Natural killer cell treated with Interleukin-12 subunit alpha and Interleukin-12 subunit beta and Interleukin-15 and Interleukin-18, amount 100 ng/mL, for 72 hours (primary cell): ENCODE data around the gene CFL2. TPM values are rescaled to one million over a fixed set of nuclear protein-coding genes. Genes with fewer than 3 reads are reported as not detected.

Experiments
- ATAC-seq, 2 donors: fragments of 150-1000 bp; cut with Tn5 transposase in 1 of 2; sonication (Bioruptor Pico), chemical (Tn5 transposase) in 1 of 2; 2 replicates each; pipeline ENCODE4 v1.10.0; 2021
- DNase-seq: peaks from one replicate; pipeline ENCODE4 v3.0.0; 2022; ENCODE audit warnings: low spot score
- H3K27ac Mint-ChIP-seq, 2 donors: 1 replicate in 1 of 2; 2 replicates in 1 of 2; pipeline ENCODE4 v1.8.0; 2022; ENCODE audit warnings: mixed read lengths in 2 of 2, mild to moderate bottlenecking in 1 of 2, moderate library complexity in 1 of 2
- H3K27me3 Mint-ChIP-seq, 2 donors: 1 replicate in 1 of 2; 2 replicates in 1 of 2; pipeline ENCODE4 v1.8.0; 2022; ENCODE audit warnings: mixed read lengths in 2 of 2
- H3K36me3 Mint-ChIP-seq: one replicate; pipeline ENCODE4 v1.8.0; 2022; ENCODE audit warnings: mixed read lengths
- H3K4me1 Mint-ChIP-seq, 2 donors: 1 replicate in 1 of 2; 2 replicates in 1 of 2; pipeline ENCODE4 v1.8.0; 2022; ENCODE audit warnings: low read depth in 2 of 2, mixed read lengths in 2 of 2, mild to moderate bottlenecking in 1 of 2
- H3K4me3 Mint-ChIP-seq: one replicate; pipeline ENCODE4 v1.8.0; 2022; ENCODE audit warnings: mixed read lengths
- H3K9me3 Mint-ChIP-seq: 2 replicates; pipeline ENCODE4 v1.8.0; 2022; ENCODE audit warnings: mixed read lengths
- total RNA-seq, 2 donors: library from RNA; stranded (reverse); gene quantifications; one replicate each; pipeline ENCODE4 v1.2.3, GENCODE V29; 2022

The CFL2 gene
- total RNA-seq, 2 donors from 2014 or later, result 8.6 to 8.8 TPM

GRCh38 chr14:34678306-34678705 is 36.1 kb downstream of the CFL2 start:
- ATAC-seq (no peak), DNase-seq (no peak)
- H3K36me3 Mint-ChIP-seq, result no peaks in the 10 kb centered on the region
- no peak overlapping the region for H3K4me3 Mint-ChIP-seq
- no peaks in the 10 kb centered on the region for H3K9me3 Mint-ChIP-seq
- H3K27ac Mint-ChIP-seq, result no peak overlapping the region
- no peaks in the 10 kb centered on the region for H3K4me1 Mint-ChIP-seq
- H3K27me3 Mint-ChIP-seq, result no peaks in the 10 kb centered on the region

GRCh38 chr14:34676516-34677211 is 37.7 kb downstream of the CFL2 start:
- Mint-ChIP-seq H3K4me3 (no peak overlapping the region), H3K27ac (no peak overlapping the region), H3K27me3 (no peaks in the 10 kb centered on the region), H3K9me3 (no peaks in the 10 kb centered on the region), H3K36me3 (no peaks in the 10 kb centered on the region), H3K4me1 (no peaks in the 10 kb centered on the region)
- ATAC-seq (no peak), DNase-seq (no peak)

- no peak overlapping the region for H3K4me3 Mint-ChIP-seq
- ATAC-seq (no peak), DNase-seq (no peak)
- no peaks in the 10 kb centered on the region for H3K4me1 Mint-ChIP-seq
- no peaks in the 10 kb centered on the region for H3K36me3 Mint-ChIP-seq
- H3K9me3 Mint-ChIP-seq, result no peaks in the 10 kb centered on the region
- H3K27ac Mint-ChIP-seq, result no peak overlapping the region
- no peaks in the 10 kb centered on the region for H3K27me3 Mint-ChIP-seq
Observed at GRCh38 chr14:34673702-34674101, 40.7 kb downstream of the CFL2 start.

GRCh38 chr14:34671716-34672115 is 42.7 kb downstream of the CFL2 start:
- ATAC-seq (no peak), DNase-seq (no peak)
- Mint-ChIP-seq H3K27ac (no peak overlapping the region), H3K9me3 (no peaks in the 10 kb centered on the region), H3K4me3 (no peak overlapping the region), H3K27me3 (no peaks in the 10 kb centered on the region), H3K4me1 (no peaks in the 10 kb centered on the region), H3K36me3 (no peaks in the 10 kb centered on the region)

GRCh38 chr14:34668111-34668510 is 46.3 kb downstream of the CFL2 start:
- H3K4me3 Mint-ChIP-seq, result no peak overlapping the region

GRCh38 chr14:34667007-34667406 is 47.4 kb downstream of the CFL2 start:
- H3K4me3 Mint-ChIP-seq, result no peak overlapping the region
- no peaks in the 10 kb centered on the region for H3K9me3 Mint-ChIP-seq
- no peaks in the 10 kb centered on the region for H3K4me1 Mint-ChIP-seq
- no peak for DNase-seq
- H3K27ac Mint-ChIP-seq, result no peak overlapping the region
- no peak for ATAC-seq
- peaks cover 3 to 6% of the 10 kb centered on the region in 2 donors for H3K27me3 Mint-ChIP-seq
- H3K36me3 Mint-ChIP-seq, result no peaks in the 10 kb centered on the region

More at GRCh38 chr14:34668111-34668510, 46.3 kb downstream of the CFL2 start:
- H3K36me3 Mint-ChIP-seq, result no peaks in the 10 kb centered on the region
- H3K9me3 Mint-ChIP-seq, result no peaks in the 10 kb centered on the region
- H3K4me1 Mint-ChIP-seq, result no peaks in the 10 kb centered on the region
- no peak overlapping the region for H3K27ac Mint-ChIP-seq
- H3K27me3 Mint-ChIP-seq, result peaks cover 0 to 5% of the 10 kb centered on the region in 2 donors
- DNase-seq (no peak), ATAC-seq (no peak)

GRCh38 chr14:34665785-34666435 is 48.5 kb downstream of the CFL2 start:
- DNase-seq (no peak), ATAC-seq (no peak)
- Mint-ChIP-seq H3K27me3 (peaks cover 3 to 6% of the 10 kb centered on the region in 2 donors), H3K27ac (no peak overlapping the region), H3K9me3 (no peaks in the 10 kb centered on the region), H3K36me3 (no peaks in the 10 kb centered on the region), H3K4me3 (no peak overlapping the region), H3K4me1 (no peaks in the 10 kb centered on the region)

GRCh38 chr14:34662561-34663088 is 51.8 kb downstream of the CFL2 start:
- no peak overlapping the region for H3K4me3 Mint-ChIP-seq
- H3K9me3 Mint-ChIP-seq, result no peaks in the 10 kb centered on the region
- no peak overlapping the region for H3K27ac Mint-ChIP-seq
- H3K27me3 Mint-ChIP-seq, result peaks cover 3 to 6% of the 10 kb centered on the region in 2 donors
- no peaks in the 10 kb centered on the region for H3K4me1 Mint-ChIP-seq
- H3K36me3 Mint-ChIP-seq, result no peaks in the 10 kb centered on the region
- DNase-seq (no peak), ATAC-seq (no peak)

- Mint-ChIP-seq H3K27me3 (peaks cover 3 to 6% of the 10 kb centered on the region in 2 donors), H3K27ac (no peak overlapping the region), H3K4me3 (no peak overlapping the region), H3K4me1 (no peaks in the 10 kb centered on the region), H3K36me3 (no peaks in the 10 kb centered on the region), H3K9me3 (no peaks in the 10 kb centered on the region)
- DNase-seq, result no peak
- no peak for ATAC-seq
Observed at GRCh38 chr14:34660796-34661195, 53.6 kb downstream of the CFL2 start.

Other genes with a start within 250 kb of the CFL2 start
- gene EAPP, start 174.9 kb downstream of the CFL2 start, total RNA-seq, result 10 to 100 TPM; 15.4 to 21.4 TPM
- gene SNX6, start 84.4 kb downstream of the CFL2 start, total RNA-seq, result 10 to 100 TPM; 71.0 to 77.3 TPM
- gene BAZ1A, start 160.8 kb upstream of the CFL2 start, total RNA-seq, result 10 to 100 TPM; 88.3 to 93.6 TPM